Measurements from ENCODE around the gene VWF.

VWF gene

DNA sequence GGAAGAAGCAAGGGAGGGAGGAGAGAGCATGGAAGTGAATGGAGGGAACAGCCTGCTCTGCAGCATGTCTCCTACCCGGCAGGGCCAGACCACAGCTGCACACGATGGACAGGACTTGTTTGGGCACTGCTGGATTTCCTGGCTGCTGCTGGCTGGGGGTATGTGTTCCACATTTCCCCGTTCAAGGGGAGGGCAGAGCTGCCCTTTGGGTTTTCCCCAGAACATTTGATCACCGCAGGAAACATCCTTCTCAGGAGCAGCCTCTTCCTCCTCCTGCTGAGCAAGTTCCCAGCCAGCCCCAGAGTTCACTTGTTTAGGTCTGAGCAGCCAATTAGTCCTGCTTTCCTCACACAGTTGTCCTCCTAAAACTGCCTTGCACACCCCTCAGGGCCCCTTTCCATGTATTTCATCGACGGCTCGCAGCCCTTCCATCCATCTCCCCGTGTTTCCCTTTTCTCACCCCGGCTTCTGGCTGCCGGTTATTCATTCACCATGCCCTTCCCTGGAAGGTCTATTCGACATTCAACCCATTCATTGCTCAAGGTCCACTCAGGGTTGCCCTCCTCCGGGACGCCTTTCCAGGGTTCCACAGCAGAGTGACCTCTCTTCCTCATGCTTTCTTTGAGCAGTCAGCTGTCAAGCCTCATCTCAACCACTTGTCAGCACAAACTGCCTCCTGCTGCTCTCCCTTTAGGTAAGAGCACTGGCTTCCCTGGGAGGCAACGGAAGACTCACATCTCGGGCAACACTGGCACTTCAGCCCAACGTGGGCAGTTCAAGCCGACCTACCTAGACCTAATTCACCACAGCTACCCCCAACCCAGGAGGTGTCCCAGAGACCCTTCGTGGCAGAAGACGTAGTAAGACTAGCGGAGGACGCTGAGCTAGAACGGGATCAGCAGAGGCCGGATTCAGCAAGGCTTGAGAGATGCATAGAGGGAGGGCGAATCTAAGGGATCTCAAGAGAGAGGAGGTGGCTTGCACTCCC, 159.3 kb downstream of the VWF start:
- no peak for DNase-seq (ENCODE audit: low spot score)
- TF ChIP-seq, protein P1, sequence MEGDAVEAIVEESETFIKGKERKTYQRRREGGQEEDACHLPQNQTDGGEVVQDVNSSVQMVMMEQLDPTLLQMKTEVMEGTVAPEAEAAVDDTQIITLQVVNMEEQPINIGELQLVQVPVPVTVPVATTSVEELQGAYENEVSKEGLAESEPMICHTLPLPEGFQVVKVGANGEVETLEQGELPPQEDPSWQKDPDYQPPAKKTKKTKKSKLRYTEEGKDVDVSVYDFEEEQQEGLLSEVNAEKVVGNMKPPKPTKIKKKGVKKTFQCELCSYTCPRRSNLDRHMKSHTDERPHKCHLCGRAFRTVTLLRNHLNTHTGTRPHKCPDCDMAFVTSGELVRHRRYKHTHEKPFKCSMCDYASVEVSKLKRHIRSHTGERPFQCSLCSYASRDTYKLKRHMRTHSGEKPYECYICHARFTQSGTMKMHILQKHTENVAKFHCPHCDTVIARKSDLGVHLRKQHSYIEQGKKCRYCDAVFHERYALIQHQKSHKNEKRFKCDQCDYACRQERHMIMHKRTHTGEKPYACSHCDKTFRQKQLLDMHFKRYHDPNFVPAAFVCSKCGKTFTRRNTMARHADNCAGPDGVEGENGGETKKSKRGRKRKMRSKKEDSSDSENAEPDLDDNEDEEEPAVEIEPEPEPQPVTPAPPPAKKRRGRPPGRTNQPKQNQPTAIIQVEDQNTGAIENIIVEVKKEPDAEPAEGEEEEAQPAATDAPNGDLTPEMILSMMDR (IDR thresholded peaks at IDR 0.05) = no peak
- no peak overlapping the region for H3K27ac ChIP-seq
- no peak overlapping the region for H3K4me3 ChIP-seq

DNA sequence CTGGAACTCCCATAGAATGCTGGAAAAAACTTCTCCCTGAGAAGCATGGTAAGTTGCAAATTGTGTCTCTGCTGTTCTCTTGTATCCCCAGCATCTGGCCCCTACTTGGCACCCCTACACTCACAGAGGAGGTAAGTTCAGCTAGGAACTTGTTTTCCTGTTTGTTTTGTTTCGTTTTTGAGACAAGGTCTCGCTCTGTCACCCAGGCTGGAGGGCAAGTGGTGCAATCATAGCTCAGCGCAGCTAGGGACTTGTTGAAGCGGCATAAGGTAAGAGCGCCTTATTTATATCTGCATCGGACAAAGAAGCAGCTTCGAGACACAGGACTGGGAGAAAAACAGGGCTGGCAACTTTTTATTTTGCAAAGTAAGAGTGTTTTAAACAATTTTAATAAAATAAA, 161.0 kb downstream of the VWF start:
- no peak overlapping the region for H3K27ac ChIP-seq
- H3K4me3 ChIP-seq = no peak overlapping the region
- TF ChIP-seq, protein P1 (IDR thresholded peaks at IDR 0.05) = no peak
- DNase-seq (ENCODE audit: low spot score) = no peak

DNA sequence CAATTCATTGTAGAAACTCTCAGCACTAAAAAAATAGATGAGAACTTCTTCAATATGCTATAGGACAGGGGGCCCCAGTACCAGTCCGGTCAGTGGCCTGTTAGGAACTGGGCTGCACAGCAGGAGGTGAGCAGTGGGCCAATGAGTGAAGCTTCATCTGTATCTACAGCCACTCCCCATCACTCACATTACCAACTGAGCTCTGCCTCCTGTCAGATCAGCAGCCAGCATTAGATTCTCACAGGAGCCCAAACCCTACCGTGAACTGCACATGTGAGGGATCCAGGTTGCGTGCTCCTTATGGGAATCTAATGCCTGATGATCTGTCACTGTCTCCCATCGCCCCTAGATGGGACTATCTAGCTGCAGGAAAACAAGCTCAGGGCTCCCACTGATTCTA, 163.7 kb downstream of the VWF start:
- DNase-seq (ENCODE audit: low spot score) = no peak
- TF ChIP-seq, protein P1 (IDR thresholded peaks at IDR 0.05) = no peak
- no peak overlapping the region for H3K27ac ChIP-seq
- H3K4me3 ChIP-seq = no peak overlapping the region

DNA sequence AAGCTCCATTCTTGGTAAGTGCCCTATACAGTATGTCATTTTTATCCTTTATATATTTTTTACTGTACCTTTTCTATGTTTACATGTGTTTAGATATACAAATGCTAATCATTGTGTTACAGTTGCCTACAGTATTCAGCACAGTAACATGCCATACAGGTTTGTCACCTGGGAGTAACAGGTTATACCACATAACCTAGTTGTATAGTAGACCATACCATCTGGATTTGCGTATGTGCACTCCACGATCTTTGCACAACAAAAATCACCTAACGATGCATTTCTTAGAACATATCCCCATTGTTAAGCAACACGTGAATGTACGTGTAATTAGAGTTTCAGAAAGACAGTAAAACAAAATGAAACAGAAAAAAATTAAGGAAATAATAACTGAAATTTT, 167.5 kb downstream of the VWF start:
- TF ChIP-seq, protein P1 (IDR thresholded peaks at IDR 0.05) = no peak
- no peak overlapping the region for H3K4me3 ChIP-seq
- no peak for DNase-seq (ENCODE audit: low spot score)
- H3K27ac ChIP-seq = no peak overlapping the region

DNA sequence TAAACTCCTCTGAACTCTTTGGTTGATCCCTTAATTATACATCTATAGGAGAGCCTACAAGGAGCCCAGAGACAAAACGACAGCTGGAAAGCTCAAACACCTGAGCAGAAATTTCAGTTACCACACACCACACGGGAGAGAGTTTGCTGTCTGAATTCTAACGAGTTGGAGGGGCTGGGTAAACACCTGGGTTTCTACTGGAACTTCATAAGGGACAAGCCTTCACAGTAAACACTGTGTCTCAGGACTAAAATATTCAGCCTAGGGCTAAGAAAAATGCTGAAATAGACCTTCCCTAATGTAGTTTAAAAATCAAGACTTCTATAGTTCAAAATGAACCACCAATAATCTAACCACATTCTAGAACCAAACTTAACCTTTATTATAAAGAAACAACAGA, 169.8 kb downstream of the VWF start:
- no peak overlapping the region for H3K27ac ChIP-seq
- TF ChIP-seq, protein P1 (IDR thresholded peaks at IDR 0.05) = no peak
- H3K4me3 ChIP-seq = no peak overlapping the region

DNA sequence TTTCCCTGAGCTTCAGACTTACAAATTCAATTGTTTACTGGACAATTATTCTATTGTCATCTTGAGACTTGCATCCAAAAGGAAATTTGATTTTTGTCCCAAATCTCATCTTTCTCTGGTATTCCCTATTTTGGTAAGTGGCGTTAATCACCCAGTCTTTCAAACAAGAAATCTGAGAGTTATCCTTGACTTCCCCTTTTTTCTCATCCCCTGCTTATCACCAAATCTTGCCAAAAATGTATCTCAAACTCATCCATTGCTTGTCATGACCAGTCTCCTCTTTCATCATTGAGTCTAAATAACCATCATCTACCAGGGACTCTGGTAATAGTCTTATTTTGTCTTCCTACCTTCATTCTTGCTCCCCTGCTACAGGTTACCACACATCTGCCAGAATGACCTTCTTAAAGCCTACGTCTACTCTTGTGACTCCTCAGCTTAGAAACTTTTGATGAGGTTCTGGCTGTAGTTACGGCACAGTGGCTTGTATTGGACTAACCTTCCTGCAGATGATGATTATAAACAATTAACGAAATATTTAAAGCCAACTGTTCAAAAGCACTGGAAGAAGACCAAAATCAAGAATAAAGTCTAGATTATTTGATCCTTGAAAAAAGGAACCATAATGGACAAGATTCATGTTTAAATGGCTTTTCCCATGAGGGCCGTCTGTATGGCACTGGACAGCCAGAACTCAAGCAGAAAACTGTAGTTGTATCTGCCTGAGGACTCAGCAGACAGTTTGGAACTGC, 170.5 kb downstream of the VWF start:
- Histone ChIP-seq H3K27ac (no peak overlapping the region), H3K4me3 (no peak overlapping the region)
- TF ChIP-seq, protein P1 (IDR thresholded peaks at IDR 0.05) = no peak
- no peak for DNase-seq (ENCODE audit: low spot score)

More for the DNA sequence above, 169.8 kb downstream of the VWF start:
- DNase-seq (ENCODE audit: low spot score) = no peak
